SK-N-SH (cell line): ENCODE data around the gene OSBPL10. TPM values are rescaled to one million over a fixed set of nuclear protein-coding genes. Genes with fewer than 3 reads are reported as not detected.

Experiments used
- CTCF ChIA-PET: fragments of 300-600, 350-600 bp; formaldehyde crosslinking; extraction: SDS; loops from one replicate; lab custom pipeline; 2021; lab: Yijun Ruan, JAX
- POLR2A ChIA-PET: fragments of 350-600 bp; sonication (Branson Sonifier 250); formaldehyde crosslinking; extraction: SDS; loops from one replicate; lab custom pipeline; 2020; ENCODE audit warnings: antibody characterized with exemption, inconsistent platforms; lab: Yijun Ruan, JAX
- DNase-seq: peaks from one replicate; pipeline ENCODE4 v3.0.0; 2012
- H2AFZ ChIP-seq: fragments of 200-600 bp; sonication (generic); 2 replicates; pipeline ENCODE4 v1.8.1; 2016; ENCODE audit warnings: antibody characterized with exemption, mild to moderate bottlenecking, low read depth
- H3F3A ChIP-seq: fragments of 200-600 bp; sonication (generic); replicated peaks from 2 replicates; pipeline ENCODE3; 2016; ENCODE audit warnings: antibody characterized with exemption, mild to moderate bottlenecking; ENCODE audit not compliant: insufficient read depth
- H3K27ac ChIP-seq, 2 experiments: fragments of 200-500 bp in 1 of 2; fragments of 200-600 bp in 1 of 2; sonication (Bioruptor generic) in 1 of 2; sonication (generic), shearing (Covaris generic) in 1 of 2; 2 replicates each; pipeline versions ENCODE4 v1.5.1 to v1.6.1; 2014 to 2016; ENCODE audit warnings: low read depth in 2 of 2, inconsistent platforms in 1 of 2, low read length in 1 of 2, mild to moderate bottlenecking in 1 of 2, mixed read lengths in 1 of 2
- H3K27me3 ChIP-seq: fragments of 200-600 bp; sonication (generic), shearing (Covaris generic); 2 replicates; pipeline ENCODE4 v1.6.1; 2016; ENCODE audit warnings: mixed run types; ENCODE audit not compliant: insufficient read depth
- H3K36me3 ChIP-seq, 2 experiments: fragments of 200-500 bp in 1 of 2; fragments of 200-600 bp in 1 of 2; sonication (Bioruptor generic) in 1 of 2; sonication (generic) in 1 of 2; replicated peaks in 1 of 2; 2 replicates each; pipeline versions ENCODE3 to v1.5.1; 2014 to 2016; ENCODE audit warnings: low read length in 1 of 2, mild to moderate bottlenecking in 1 of 2; ENCODE audit not compliant: insufficient read depth in 2 of 2, control insufficient read depth in 1 of 2
- H3K4me1 ChIP-seq, 2 experiments: fragments of 200-500 bp in 1 of 2; fragments of 200-600 bp in 1 of 2; sonication (Bioruptor generic) in 1 of 2; sonication (generic), shearing (Covaris generic) in 1 of 2; 2 replicates each; pipeline versions ENCODE4 v1.5.1 to v1.6.1; 2014 to 2016; ENCODE audit warnings: low read depth in 1 of 2, low read length in 1 of 2, mixed run types in 1 of 2; ENCODE audit not compliant: insufficient read depth in 2 of 2, control insufficient read depth in 1 of 2
- H3K4me2 ChIP-seq: fragments of 200-600 bp; sonication (generic), shearing (Covaris generic); 2 replicates; pipeline ENCODE4 v1.6.1; 2017; ENCODE audit warnings: mixed run types
- H3K4me3 ChIP-seq, 2 experiments: fragments of 200-500 bp in 1 of 2; fragments of 200-600 bp in 1 of 2; sonication (Bioruptor generic) in 1 of 2; sonication (generic), shearing (Covaris generic) in 1 of 2; 2 replicates each; pipeline versions ENCODE4 v1.5.1 to v1.8.1; 2014 to 2016; ENCODE audit warnings: low read depth in 2 of 2, inconsistent platforms in 1 of 2, low read length in 1 of 2, mild to moderate bottlenecking in 1 of 2, mixed read lengths in 1 of 2, moderate library complexity in 1 of 2
- H3K79me2 ChIP-seq: fragments of 200-600 bp; sonication (generic); 2 replicates; pipeline ENCODE4 v1.8.1; 2017; ENCODE audit warnings: mild to moderate bottlenecking; ENCODE audit not compliant: insufficient read depth
- H3K9ac ChIP-seq: fragments of 200-600 bp; sonication (generic); 2 replicates; pipeline ENCODE4 v1.6.1; 2017; ENCODE audit warnings: mixed run types
- H3K9me2 ChIP-seq: fragments of 200-600 bp; sonication (generic); 2 replicates; pipeline ENCODE4 v1.6.1; 2017; ENCODE audit warnings: mixed run types
- H3K9me3 ChIP-seq: fragments of 200-600 bp; sonication (generic); 2 replicates; pipeline ENCODE4 v1.6.1; 2017; ENCODE audit warnings: mixed run types, mild to moderate bottlenecking, moderate library complexity
- H4K20me1 ChIP-seq: fragments of 200-600 bp; sonication (generic); 2 replicates; pipeline ENCODE4 v1.6.1; 2017; ENCODE audit warnings: mild to moderate bottlenecking, mixed run types; ENCODE audit not compliant: insufficient read depth
- ELF1 ChIP-seq: IDR thresholded peaks from 2 replicates; pipeline ENCODE4 v1.4.0; 2012
- EZH2phosphoT487 ChIP-seq: fragments of 200-600 bp; sonication (generic); IDR thresholded peaks from 2 replicates; pipeline ENCODE4 v1.6.1; 2017; ENCODE audit warnings: low read depth, mixed run types, mild to moderate bottlenecking, antibody characterized with exemption, moderate library complexity, borderline replicate concordance
- FOXJ3 ChIP-seq: sonication (generic); formaldehyde crosslinking; IDR thresholded peaks from 2 replicates; pipeline ENCODE4 v1.5.1; 2020; ENCODE audit warnings: mild to moderate bottlenecking, missing genetic modification reagents
- FOXM1 ChIP-seq: IDR thresholded peaks from 2 replicates; pipeline ENCODE4 v1.4.0; 2012; ENCODE audit warnings: low read depth, mild to moderate bottlenecking
- GABPA ChIP-seq: IDR thresholded peaks from 2 replicates; pipeline ENCODE4 v1.4.0; 2012; ENCODE audit warnings: low read depth, mild to moderate bottlenecking
- GATA2 ChIP-seq: sonication (generic); formaldehyde crosslinking; IDR thresholded peaks from 2 replicates; pipeline ENCODE4 v1.5.0; 2020; ENCODE audit warnings: mild to moderate bottlenecking, missing genetic modification reagents
- IRF3 ChIP-seq: fragments of 150-350 bp; IDR thresholded peaks from 2 replicates; pipeline ENCODE4 v1.6.1; 2016; ENCODE audit warnings: mild to moderate bottlenecking, low read depth, low read length
- JUND ChIP-seq: IDR thresholded peaks from 2 replicates; pipeline ENCODE4 v1.4.0; 2012
- MEF2A ChIP-seq: IDR thresholded peaks from 2 replicates; pipeline ENCODE4 v1.4.0; 2012; ENCODE audit warnings: low read depth, borderline replicate concordance
- NFIC ChIP-seq: IDR thresholded peaks from 2 replicates; pipeline ENCODE4 v1.4.0; 2012; ENCODE audit warnings: borderline replicate concordance
- NRF1 ChIP-seq: IDR thresholded peaks from 2 replicates; pipeline ENCODE4 v1.6.1; 2012; ENCODE audit warnings: low read depth, mild to moderate bottlenecking, low read length
- POLR2AphosphoS5 ChIP-seq: IDR thresholded peaks from 2 replicates; pipeline ENCODE4 v1.6.1; 2012; ENCODE audit warnings: low read depth, low read length
- REST ChIP-seq: IDR thresholded peaks from 2 replicates; pipeline ENCODE4 v1.6.1; 2012; ENCODE audit warnings: mild to moderate bottlenecking, low read depth, low read length, moderate library complexity
- RFX5 ChIP-seq: IDR thresholded peaks from 2 replicates; pipeline ENCODE4 v1.6.1; 2012; ENCODE audit warnings: mild to moderate bottlenecking, improper control_type of control experiment, low read length
- RXRA ChIP-seq: IDR thresholded peaks from 2 replicates; pipeline ENCODE4 v1.4.0; 2012; ENCODE audit warnings: low read depth, mild to moderate bottlenecking, borderline replicate concordance
- SMC3 ChIP-seq: IDR thresholded peaks from 2 replicates; pipeline ENCODE4 v1.6.1; 2012; ENCODE audit warnings: low read depth, low read length, improper control_type of control experiment
- TAF1 ChIP-seq: IDR thresholded peaks from 2 replicates; pipeline ENCODE4 v1.6.1; 2012; ENCODE audit warnings: low read depth, mild to moderate bottlenecking, low read length, moderate library complexity, borderline replicate concordance
- USF1 ChIP-seq: IDR thresholded peaks from 2 replicates; pipeline ENCODE4 v1.4.0; 2012; ENCODE audit warnings: low read depth, borderline replicate concordance
- YY1 ChIP-seq: IDR thresholded peaks from 2 replicates; pipeline ENCODE4 v1.4.0; 2012; ENCODE audit warnings: low read depth, mild to moderate bottlenecking
- WGBS: methylation state at CpG from one replicate; pipeline ENCODE4 v1.1.6; 2017; ENCODE audit warnings: low lambda C conversion rate; 5-methylcytosine and 5-hydroxymethylcytosine counted together
- polyA plus RNA-seq, 3 experiments: library from polyadenylated mRNA; depleted of rRNA; stranded (reverse); fragments of >200 nt; gene quantifications; 2 replicates each; pipeline ENCODE4 v1.2.3, GENCODE V29; 2012
- TF ChIP-seq, protein P1 (sequence below): fragments of 200-600 bp; sonication (generic); IDR thresholded peaks from 2 replicates; pipeline ENCODE4 v1.6.1; 2017; ENCODE audit warnings: antibody characterized with exemption, mild to moderate bottlenecking, moderate library complexity

OSBPL10 gene
- polyA plus RNA-seq, 1 of the 3 experiments (the other 2 are of a cell fraction): 0.12 TPM

DNA sequence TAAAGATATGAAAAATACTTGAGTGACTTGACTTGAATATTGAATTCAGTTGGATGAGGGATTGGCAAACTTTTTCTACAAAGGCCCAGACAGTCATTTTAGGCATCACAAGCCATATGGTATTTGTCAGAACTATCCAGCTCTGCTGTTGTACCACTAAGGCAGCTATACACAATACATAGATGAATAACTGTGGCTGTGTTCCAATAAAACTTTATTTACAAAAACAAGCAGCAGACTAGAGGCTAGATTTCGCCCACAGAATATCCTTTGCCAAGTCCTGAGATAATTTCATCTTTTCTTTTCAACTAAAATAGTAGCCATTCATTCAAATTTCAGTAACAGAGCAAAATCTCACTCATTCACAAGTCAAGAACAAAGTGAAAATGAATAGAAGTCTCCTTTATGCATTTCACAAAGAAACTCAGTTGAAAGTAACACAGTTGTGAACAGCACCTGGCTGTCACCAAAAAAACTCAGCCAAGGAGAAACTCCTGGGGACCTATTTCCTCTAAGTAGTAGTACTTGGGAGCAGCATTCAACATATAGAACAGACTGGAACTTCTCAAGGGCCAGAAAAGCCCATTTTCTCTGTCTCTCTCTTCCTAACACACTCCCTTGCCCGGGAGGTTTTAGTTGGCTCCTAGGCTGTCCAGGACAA lies 56.3 kb downstream of the OSBPL10 start:
- H3K4me3 ChIP-seq: no peak overlapping the region
- no peaks in the 10 kb centered on the region for H3K4me1 ChIP-seq
- H3K27ac ChIP-seq: no peak overlapping the region
- TF ChIP-seq USF1 (no peak), GATA2 (CRISPR knock-in tag) (no peak), ELF1 (no peak), FOXM1 (no peak), TAF1 (no peak), YY1 (no peak), JUND (no peak)
- TF ChIP-seq, all 33 proteins: peak for 0
- Histone ChIP-seq H3K4me2 (no peak overlapping the region), H2AFZ (no peak overlapping the region), H3K79me2 (no peaks in the 10 kb centered on the region), H3K27me3 (no peaks in the 10 kb centered on the region), H3K9me2 (no peaks in the 10 kb centered on the region), H3K36me3 (no peaks in the 10 kb centered on the region), H4K20me1 (no peaks in the 10 kb centered on the region), H3K9me3 (no peaks in the 10 kb centered on the region), H3K9ac (no peak overlapping the region), H3F3A (no peaks in the 10 kb centered on the region)
- ChIA-PET CTCF (no interaction called here), POLR2A (no interaction called here)
- 27% methylated on average over 2 of the region's 2 CpGs for WGBS
- no peak for DNase-seq

GRCh38 chr3:31922962-31923361 lies 58.1 kb downstream of the OSBPL10 start:
- Histone ChIP-seq H3K27me3 (no peaks in the 10 kb centered on the region), H3K79me2 (no peaks in the 10 kb centered on the region), H3K9ac (no peak overlapping the region), H2AFZ (no peak overlapping the region), H3F3A (no peaks in the 10 kb centered on the region), H3K27ac (no peak overlapping the region), H3K4me1 (no peaks in the 10 kb centered on the region), H4K20me1 (no peaks in the 10 kb centered on the region), H3K9me3 (no peaks in the 10 kb centered on the region), H3K4me2 (no peak overlapping the region), H3K4me3 (no peak overlapping the region), H3K9me2 (no peaks in the 10 kb centered on the region), H3K36me3 (no peaks in the 10 kb centered on the region)
- no peak for DNase-seq
- ChIA-PET POLR2A (no interaction called here), CTCF (interaction anchor here (1.0 kb wide), 1 partner anchor 12 kb away, joined by 3 read pairs; no protein-coding TSS in a partner anchor)
- 18% methylated on average over 1 of the region's 1 CpG for WGBS
- TF ChIP-seq EZH2phosphoT487 (no peak), IRF3 (no peak), USF1 (no peak), FOXJ3 (CRISPR knock-in tag) (no peak), GABPA (no peak), NRF1 (no peak), JUND (no peak), TAF1 (no peak), REST (no peak), SMC3 (no peak), RFX5 (no peak), RXRA (no peak), NFIC (no peak), POLR2AphosphoS5 (no peak), MEF2A (no peak)
- TF ChIP-seq, protein P1, sequence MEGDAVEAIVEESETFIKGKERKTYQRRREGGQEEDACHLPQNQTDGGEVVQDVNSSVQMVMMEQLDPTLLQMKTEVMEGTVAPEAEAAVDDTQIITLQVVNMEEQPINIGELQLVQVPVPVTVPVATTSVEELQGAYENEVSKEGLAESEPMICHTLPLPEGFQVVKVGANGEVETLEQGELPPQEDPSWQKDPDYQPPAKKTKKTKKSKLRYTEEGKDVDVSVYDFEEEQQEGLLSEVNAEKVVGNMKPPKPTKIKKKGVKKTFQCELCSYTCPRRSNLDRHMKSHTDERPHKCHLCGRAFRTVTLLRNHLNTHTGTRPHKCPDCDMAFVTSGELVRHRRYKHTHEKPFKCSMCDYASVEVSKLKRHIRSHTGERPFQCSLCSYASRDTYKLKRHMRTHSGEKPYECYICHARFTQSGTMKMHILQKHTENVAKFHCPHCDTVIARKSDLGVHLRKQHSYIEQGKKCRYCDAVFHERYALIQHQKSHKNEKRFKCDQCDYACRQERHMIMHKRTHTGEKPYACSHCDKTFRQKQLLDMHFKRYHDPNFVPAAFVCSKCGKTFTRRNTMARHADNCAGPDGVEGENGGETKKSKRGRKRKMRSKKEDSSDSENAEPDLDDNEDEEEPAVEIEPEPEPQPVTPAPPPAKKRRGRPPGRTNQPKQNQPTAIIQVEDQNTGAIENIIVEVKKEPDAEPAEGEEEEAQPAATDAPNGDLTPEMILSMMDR: no peak
